ENCODE results near the gene BIRC3. TPM values are rescaled to one million over a fixed set of nuclear protein-coding genes. Genes with fewer than 3 reads are reported as not detected.

The BIRC3 gene
- 1.0 and 1.5 TPM in 2 replicates for total RNA-seq
- long read RNA-seq, partial matches to known transcripts = 0 of 1 reads
- long read RNA-seq, other reads (novel, unspliced or antisense) = 1 of 1 reads

- DNase-seq (ENCODE audit: extremely low spot score, unreplicated experiment) = peak; percentile 86
- Mint-ChIP-seq H3K27me3 (ENCODE audit: unreplicated experiment) (no peaks in the 10 kb centered on the region), H3K27ac (ENCODE audit: unreplicated experiment) (peak within 1 kb of the TSS; percentile 91), H3K4me1 (ENCODE audit: unreplicated experiment) (peaks cover 60% of the 10 kb centered on the region), H3K36me3 (ENCODE audit: unreplicated experiment) (no peaks in the 10 kb centered on the region), H3K9me3 (ENCODE audit: unreplicated experiment) (no peaks in the 10 kb centered on the region), H3K4me3 (ENCODE audit: unreplicated experiment) (peak within 1 kb of the TSS; percentile 91)
- TF ChIP-seq CTCF (IDR thresholded peaks at IDR 0.05) = peak; percentile 35
Observed at GRCh38 chr11:102317099-102317767, at the start of gene BIRC3. Gene BIRC3 (plus strand): TSS chr11:102317484. CDS start chr11:102324510, 7,026 bp downstream.

- TF ChIP-seq CTCF (IDR thresholded peaks at IDR 0.05) = no peak
- H3K36me3 Mint-ChIP-seq (ENCODE audit: unreplicated experiment) = no peaks in the 10 kb centered on the region
- no peaks in the 10 kb centered on the region for H3K9me3 Mint-ChIP-seq (ENCODE audit: unreplicated experiment)
- peaks cover 27% of the 10 kb centered on the region for H3K4me1 Mint-ChIP-seq (ENCODE audit: unreplicated experiment)
- no peaks in the 10 kb centered on the region for H3K27me3 Mint-ChIP-seq (ENCODE audit: unreplicated experiment)
- H3K4me3 Mint-ChIP-seq (ENCODE audit: unreplicated experiment) = no peak overlapping the region
- no peak overlapping the region for H3K27ac Mint-ChIP-seq (ENCODE audit: unreplicated experiment)
- DNase-seq (ENCODE audit: extremely low spot score, unreplicated experiment) = no peak
Observed at GRCh38 chr11:102267609-102268008, 49.7 kb upstream of the BIRC3 start.

- Mint-ChIP-seq H3K27ac (ENCODE audit: unreplicated experiment) (no peak overlapping the region), H3K36me3 (ENCODE audit: unreplicated experiment) (no peaks in the 10 kb centered on the region), H3K4me3 (ENCODE audit: unreplicated experiment) (peak overlapping the region; percentile 15), H3K27me3 (ENCODE audit: unreplicated experiment) (no peaks in the 10 kb centered on the region), H3K4me1 (ENCODE audit: unreplicated experiment) (peaks cover 27% of the 10 kb centered on the region), H3K9me3 (ENCODE audit: unreplicated experiment) (no peaks in the 10 kb centered on the region)
- no peak for DNase-seq (ENCODE audit: extremely low spot score, unreplicated experiment)
- peak; percentile 44 for TF ChIP-seq CTCF (IDR thresholded peaks at IDR 0.05)
Observed at GRCh38 chr11:102268083-102268984, 49.0 kb upstream of the BIRC3 start.

GRCh38 chr11:102268985-102269470 is 48.3 kb upstream of the BIRC3 start:
- Mint-ChIP-seq H3K9me3 (ENCODE audit: unreplicated experiment) (no peaks in the 10 kb centered on the region), H3K27ac (ENCODE audit: unreplicated experiment) (no peak overlapping the region), H3K4me3 (ENCODE audit: unreplicated experiment) (peak overlapping the region; percentile 15), H3K36me3 (ENCODE audit: unreplicated experiment) (no peaks in the 10 kb centered on the region), H3K27me3 (ENCODE audit: unreplicated experiment) (no peaks in the 10 kb centered on the region), H3K4me1 (ENCODE audit: unreplicated experiment) (peaks cover 27% of the 10 kb centered on the region)
- TF ChIP-seq CTCF (IDR thresholded peaks at IDR 0.05) = no peak
- no peak for DNase-seq (ENCODE audit: extremely low spot score, unreplicated experiment)

GRCh38 chr11:102269927-102270326 is 47.4 kb upstream of the BIRC3 start:
- no peaks in the 10 kb centered on the region for H3K27me3 Mint-ChIP-seq (ENCODE audit: unreplicated experiment)
- H3K4me1 Mint-ChIP-seq (ENCODE audit: unreplicated experiment) = peaks cover 27% of the 10 kb centered on the region
- no peak for TF ChIP-seq CTCF (IDR thresholded peaks at IDR 0.05)
- DNase-seq (ENCODE audit: extremely low spot score, unreplicated experiment) = no peak
- no peaks in the 10 kb centered on the region for H3K36me3 Mint-ChIP-seq (ENCODE audit: unreplicated experiment)
- H3K9me3 Mint-ChIP-seq (ENCODE audit: unreplicated experiment) = peaks cover 4% of the 10 kb centered on the region
- no peak overlapping the region for H3K27ac Mint-ChIP-seq (ENCODE audit: unreplicated experiment)
- no peak overlapping the region for H3K4me3 Mint-ChIP-seq (ENCODE audit: unreplicated experiment)
